ENCODE measurements around the gene TLE1.
A peak's percentile ranks its signal among the peaks of the same experiment; 100 is the strongest.

Gene TLE1

DNA sequence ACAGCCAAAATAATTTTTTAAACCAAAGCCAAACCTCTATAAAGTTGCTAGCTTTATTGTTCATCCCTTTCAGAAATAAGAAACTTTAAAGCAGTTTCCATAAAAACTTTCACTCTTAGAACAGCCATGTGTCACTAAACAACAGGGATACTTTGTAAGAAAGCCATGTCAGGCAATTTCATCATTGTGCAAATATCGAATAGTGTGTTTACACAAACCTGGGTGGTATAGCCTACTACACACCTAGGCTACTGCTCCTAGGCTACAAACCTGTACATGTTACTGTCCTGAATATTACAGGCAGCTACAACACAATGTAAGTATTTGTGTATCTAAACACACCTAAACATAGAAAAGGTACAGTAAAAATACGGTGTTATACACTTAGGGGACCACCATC, 59.9 kb downstream of the TLE1 start:
- peak; percentile 46 for DNase-seq (ENCODE audit: low read depth)
- TF ChIP-seq, protein P1, sequence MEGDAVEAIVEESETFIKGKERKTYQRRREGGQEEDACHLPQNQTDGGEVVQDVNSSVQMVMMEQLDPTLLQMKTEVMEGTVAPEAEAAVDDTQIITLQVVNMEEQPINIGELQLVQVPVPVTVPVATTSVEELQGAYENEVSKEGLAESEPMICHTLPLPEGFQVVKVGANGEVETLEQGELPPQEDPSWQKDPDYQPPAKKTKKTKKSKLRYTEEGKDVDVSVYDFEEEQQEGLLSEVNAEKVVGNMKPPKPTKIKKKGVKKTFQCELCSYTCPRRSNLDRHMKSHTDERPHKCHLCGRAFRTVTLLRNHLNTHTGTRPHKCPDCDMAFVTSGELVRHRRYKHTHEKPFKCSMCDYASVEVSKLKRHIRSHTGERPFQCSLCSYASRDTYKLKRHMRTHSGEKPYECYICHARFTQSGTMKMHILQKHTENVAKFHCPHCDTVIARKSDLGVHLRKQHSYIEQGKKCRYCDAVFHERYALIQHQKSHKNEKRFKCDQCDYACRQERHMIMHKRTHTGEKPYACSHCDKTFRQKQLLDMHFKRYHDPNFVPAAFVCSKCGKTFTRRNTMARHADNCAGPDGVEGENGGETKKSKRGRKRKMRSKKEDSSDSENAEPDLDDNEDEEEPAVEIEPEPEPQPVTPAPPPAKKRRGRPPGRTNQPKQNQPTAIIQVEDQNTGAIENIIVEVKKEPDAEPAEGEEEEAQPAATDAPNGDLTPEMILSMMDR (IDR thresholded peaks at IDR 0.05; ENCODE audit: control insufficient read depth, extremely low read depth, insufficient read depth): no peak
- no peak overlapping the region for H3K4me3 ChIP-seq (ENCODE audit: low read depth, low read length)

DNA sequence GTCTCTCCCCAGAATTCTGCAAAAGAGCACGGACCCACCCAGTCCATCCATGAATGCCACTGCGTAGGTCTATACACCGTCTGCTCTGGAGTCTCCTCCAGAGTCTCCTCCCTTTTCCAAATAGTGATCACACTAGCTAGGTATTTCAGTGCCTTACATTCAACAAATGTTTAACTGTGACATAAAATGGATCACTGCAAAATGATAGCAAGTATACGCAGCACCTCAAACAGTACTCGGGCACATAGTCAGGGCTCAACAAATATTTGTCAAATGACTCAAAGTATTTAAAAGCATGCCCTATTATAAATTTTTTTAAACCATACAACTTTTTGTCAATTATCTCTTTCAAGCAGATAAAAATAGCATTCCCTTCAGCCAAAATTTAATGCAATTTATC, 60.5 kb downstream of the TLE1 start:
- TF ChIP-seq, protein P1 (IDR thresholded peaks at IDR 0.05; ENCODE audit: control insufficient read depth, extremely low read depth, insufficient read depth): no peak
- H3K4me3 ChIP-seq (ENCODE audit: low read depth, low read length): no peak overlapping the region
- peak; percentile 70 for DNase-seq (ENCODE audit: low read depth)

DNA sequence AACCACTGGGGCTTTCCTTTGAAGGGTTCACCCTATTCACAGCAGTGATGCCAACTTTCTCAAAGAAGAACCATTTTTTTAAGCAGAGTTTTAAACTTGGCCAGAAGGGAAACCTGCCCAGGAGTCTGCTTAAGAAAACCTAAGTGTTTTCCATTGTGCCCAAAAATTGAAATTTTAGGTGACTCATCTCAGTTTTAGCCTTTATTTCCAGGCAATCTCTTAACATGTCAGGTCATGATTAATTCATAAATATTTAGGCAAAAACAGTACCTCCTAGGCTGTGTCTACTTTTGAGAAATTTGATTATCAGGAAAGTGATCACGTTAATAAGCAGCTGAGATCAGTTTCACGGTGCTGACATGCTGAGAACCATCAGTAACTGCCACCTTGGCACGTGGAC, 61.9 kb downstream of the TLE1 start:
- TF ChIP-seq, protein P1 (IDR thresholded peaks at IDR 0.05; ENCODE audit: control insufficient read depth, extremely low read depth, insufficient read depth): no peak
- no peak overlapping the region for H3K4me3 ChIP-seq (ENCODE audit: low read depth, low read length)
- no peak for DNase-seq (ENCODE audit: low read depth)

DNA sequence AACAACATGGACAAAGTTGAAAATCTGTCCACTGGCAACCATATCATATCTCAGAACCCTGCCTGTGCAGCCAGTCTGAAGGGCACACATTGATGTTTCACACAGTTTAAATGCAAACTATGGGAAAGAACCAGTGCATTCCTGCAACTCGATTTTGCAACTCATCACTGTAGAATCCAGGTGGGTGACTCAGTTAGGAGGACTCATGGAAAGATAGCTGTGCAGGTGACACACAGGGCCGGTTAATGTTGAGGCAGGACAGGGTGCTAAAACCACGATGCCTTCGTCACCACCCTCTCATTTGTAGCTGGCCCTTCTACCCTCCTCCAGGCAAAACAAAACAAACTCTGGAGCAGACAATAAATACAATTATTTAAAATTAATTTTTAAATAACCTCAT, 62.8 kb downstream of the TLE1 start:
- H3K4me3 ChIP-seq (ENCODE audit: low read depth, low read length): no peak overlapping the region
- DNase-seq (ENCODE audit: low read depth): no peak
- TF ChIP-seq, protein P1 (IDR thresholded peaks at IDR 0.05; ENCODE audit: control insufficient read depth, extremely low read depth, insufficient read depth): no peak

DNA sequence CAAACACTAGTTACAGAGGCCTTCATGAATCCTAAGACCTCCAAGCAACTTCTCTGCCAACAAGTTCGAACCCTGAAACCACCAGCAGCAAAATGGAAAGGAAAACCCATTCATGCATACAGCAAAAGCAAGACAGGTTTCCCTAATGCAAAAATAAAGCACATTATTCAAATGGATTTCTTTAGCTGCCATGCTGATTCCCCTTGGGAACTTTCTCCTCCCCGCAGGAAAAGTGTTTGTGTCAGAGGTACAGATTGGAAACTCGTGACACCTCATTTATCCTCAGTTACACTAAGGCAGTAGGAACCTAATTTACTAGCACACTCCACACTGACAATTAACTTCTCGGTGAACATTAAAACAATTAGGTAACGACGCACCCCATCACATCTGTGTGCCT, 63.4 kb downstream of the TLE1 start:
- H3K4me3 ChIP-seq (ENCODE audit: low read depth, low read length): no peak overlapping the region
- TF ChIP-seq, protein P1 (IDR thresholded peaks at IDR 0.05; ENCODE audit: control insufficient read depth, extremely low read depth, insufficient read depth): no peak
- DNase-seq (ENCODE audit: low read depth): no peak

DNA sequence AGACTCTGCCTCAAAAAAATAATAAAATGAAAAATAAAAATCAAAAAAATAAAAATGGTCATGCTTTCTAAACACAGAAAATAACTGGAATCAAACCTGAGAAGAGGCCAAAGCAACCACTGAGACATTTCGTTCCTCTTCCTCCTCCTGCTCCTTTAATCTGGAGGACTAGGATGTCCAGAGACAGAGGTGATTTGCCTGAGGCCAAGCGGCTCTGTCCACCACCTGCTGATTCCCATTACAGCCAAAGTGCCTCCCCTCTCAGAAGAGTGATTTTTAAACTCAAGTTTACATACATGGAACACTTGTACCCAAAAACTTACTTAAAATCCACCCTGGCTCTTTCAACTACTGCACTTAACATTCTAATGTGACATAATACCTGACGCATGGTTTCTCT, 65.6 kb downstream of the TLE1 start:
- H3K4me3 ChIP-seq (ENCODE audit: low read depth, low read length): no peak overlapping the region
- no peak for DNase-seq (ENCODE audit: low read depth)
- TF ChIP-seq, protein P1 (IDR thresholded peaks at IDR 0.05; ENCODE audit: control insufficient read depth, extremely low read depth, insufficient read depth): no peak

DNA sequence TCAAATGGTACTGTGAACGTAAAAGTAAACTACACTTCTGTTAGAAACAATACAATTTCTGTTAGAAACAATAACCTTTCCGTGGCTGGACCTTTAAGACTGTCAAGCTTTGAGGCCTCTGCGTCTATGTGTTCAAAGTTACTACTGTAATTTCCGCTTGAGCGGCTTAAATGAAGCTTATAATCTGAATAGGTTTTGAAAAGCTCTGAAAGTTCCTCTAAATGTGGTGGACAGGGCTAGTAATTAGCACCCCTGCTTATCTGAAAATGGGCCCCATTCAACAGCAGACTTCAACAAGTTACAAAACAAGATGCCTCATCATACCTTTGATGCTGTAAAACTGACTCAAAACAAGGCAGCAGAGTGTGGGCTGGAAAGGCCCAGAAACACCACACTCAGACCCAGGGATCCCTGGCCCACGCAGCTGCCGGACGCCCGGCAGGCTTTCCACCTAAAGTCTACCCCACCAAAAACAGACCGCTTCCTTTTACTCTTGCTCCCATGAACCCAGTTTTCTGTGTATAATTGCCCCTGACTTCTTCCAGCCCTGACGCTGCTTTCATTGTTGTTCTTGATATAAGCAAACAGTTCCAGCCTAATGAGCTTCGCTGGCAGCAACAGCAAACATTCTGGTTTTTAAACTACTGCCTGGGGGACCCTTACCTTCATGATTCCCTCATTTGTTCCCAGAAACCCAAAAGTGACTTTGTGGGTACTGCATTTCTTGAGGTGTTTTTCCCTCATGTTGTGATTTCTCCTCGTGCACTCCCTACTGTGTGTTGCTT, 66.7 kb downstream of the TLE1 start:
- DNase-seq (ENCODE audit: low read depth): no peak
- H3K4me3 ChIP-seq (ENCODE audit: low read depth, low read length): no peak overlapping the region
- TF ChIP-seq, protein P1 (IDR thresholded peaks at IDR 0.05; ENCODE audit: control insufficient read depth, extremely low read depth, insufficient read depth): no peak
